GM23248 (cell line): ENCODE results near the gene CACNB2.

Experiments
- EZH2 ChIP-seq: fragments of 200-600 bp; sonication (generic); IDR thresholded peaks from 2 replicates; pipeline ENCODE4 v1.6.1; 2018; ENCODE audit warnings: antibody characterized with exemption, mild to moderate bottlenecking; ENCODE audit not compliant: insufficient read depth, poor library complexity, severe bottlenecking
- EZH2phosphoT487 ChIP-seq: fragments of 200-600 bp; sonication (generic); IDR thresholded peaks from 2 replicates; pipeline ENCODE4 v1.6.1; 2018; ENCODE audit warnings: antibody characterized with exemption, moderate library complexity, mild to moderate bottlenecking, low read depth; ENCODE audit not compliant: insufficient read depth

DNA sequence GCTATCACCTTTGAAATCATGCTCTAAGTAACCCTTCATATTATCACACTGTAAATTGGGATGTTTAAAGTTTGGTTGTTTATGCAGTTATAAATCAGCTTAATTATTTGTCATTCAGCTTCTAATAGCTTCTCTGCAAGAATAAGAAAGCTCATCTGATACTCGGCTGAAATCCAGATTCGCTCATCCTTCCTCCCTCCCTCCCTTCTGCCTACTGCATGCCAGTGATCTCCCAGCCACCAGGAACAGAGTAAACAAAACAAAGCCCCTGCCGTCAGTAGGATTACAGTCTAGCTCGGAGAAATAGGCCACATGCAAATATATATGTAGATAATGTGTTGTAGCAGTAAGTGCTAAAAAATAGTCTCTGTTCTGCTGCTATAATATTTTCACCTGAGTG is 299.4 kb downstream of the CACNB2 start:
- TF ChIP-seq EZH2phosphoT487 (no peak), EZH2 (no peak)
